K562 (cell line): Measurements from ENCODE around the gene YIPF1. TPM values are rescaled to one million over a fixed set of nuclear protein-coding genes. Genes with fewer than 3 reads are reported as not detected.

ENCODE experiments used
- ARID1B ChIP-seq: fragments of 450-650 bp; IDR thresholded peaks from 2 replicates; pipeline ENCODE4 v1.6.1; 2016; ENCODE audit warnings: antibody characterized with exemption, mild to moderate bottlenecking, inconsistent platforms
- BMI1 ChIP-seq: fragments of 150-350 bp; IDR thresholded peaks from 2 replicates; pipeline ENCODE4 v1.6.1; 2014; ENCODE audit warnings: low read length
- ESRRA ChIP-seq: fragments of 450-650 bp; IDR thresholded peaks from 2 replicates; pipeline ENCODE4 v1.6.1; 2014; ENCODE audit warnings: low read depth, mild to moderate bottlenecking, moderate library complexity, borderline replicate concordance
- FOS ChIP-seq: IDR thresholded peaks from 3 replicates; pipeline ENCODE4 v1.6.1; 2011; ENCODE audit not compliant: insufficient read length; ENCODE audit errors: extremely low read depth
- FOSL1 ChIP-seq: fragments of 200-800 bp; sonication (Bioruptor generic); conservative IDR thresholded peaks from 2 replicates; pipeline ENCODE4 v1.6.1; 2016; ENCODE audit warnings: missing genetic modification characterization, missing compliant biosample characterization
- GABPA ChIP-seq: fragments of 200-800 bp; sonication (Bioruptor generic); conservative IDR thresholded peaks from 2 replicates; pipeline ENCODE4 v1.6.1; 2016; ENCODE audit warnings: low read depth, missing genetic modification characterization, missing compliant biosample characterization
- ILF3 ChIP-seq: fragments of 450-650 bp; IDR thresholded peaks from 2 replicates; pipeline ENCODE4 v1.6.1; 2018; ENCODE audit warnings: antibody characterized with exemption, mild to moderate bottlenecking, moderate library complexity, borderline replicate concordance
- JUNB ChIP-seq: fragments of 450-650 bp; formaldehyde crosslinking; conservative IDR thresholded peaks from 2 replicates; pipeline ENCODE4 v1.4.0; 2020; ENCODE audit warnings: mild to moderate bottlenecking
- KLF6 ChIP-seq: fragments of 250-450 bp; sonication (Bioruptor Pico); IDR thresholded peaks from 2 replicates; pipeline ENCODE4 v1.4.0; 2020; ENCODE audit warnings: mild to moderate bottlenecking, moderate library complexity, borderline replicate concordance
- MXI1 ChIP-seq: IDR thresholded peaks from 2 replicates; pipeline ENCODE4 v1.6.1; 2011; ENCODE audit warnings: low read depth, mild to moderate bottlenecking, improper control_type of control experiment, low read length
- NR2C1 ChIP-seq, 2 experiments: fragments of 450-650 bp; IDR thresholded peaks; 2 replicates each; pipeline ENCODE4 v1.6.1; 2017; ENCODE audit warnings: mild to moderate bottlenecking in 2 of 2, antibody characterized with exemption in 1 of 2, inconsistent platforms in 1 of 2, missing compliant biosample characterization in 1 of 2, missing genetic modification characterization in 1 of 2
- POLR2B ChIP-seq: fragments of 450-650 bp; IDR thresholded peaks from 2 replicates; pipeline ENCODE4 v1.6.1; 2018; ENCODE audit warnings: low read depth; ENCODE audit not compliant: partially characterized antibody
- RB1 ChIP-seq: fragments of 450-650 bp; IDR thresholded peaks from 2 replicates; pipeline ENCODE4 v1.6.1; 2017; ENCODE audit warnings: low read depth, mild to moderate bottlenecking
- ZMIZ1 ChIP-seq, 2 experiments: fragments of 150-350 bp in 1 of 2; IDR thresholded peaks; 2 replicates each; pipeline ENCODE4 v1.6.1; 2012 to 2016; ENCODE audit warnings: low read depth in 2 of 2, low read length in 2 of 2, mild to moderate bottlenecking in 1 of 2, moderate library complexity in 1 of 2
- ZNF217 ChIP-seq: sonication (generic); formaldehyde crosslinking; IDR thresholded peaks from 2 replicates; pipeline ENCODE4 v1.8.0; 2022; ENCODE audit warnings: mild to moderate bottlenecking, missing genetic modification reagents
- ZNF23 ChIP-seq: fragments of 250-450 bp; sonication (Bioruptor Pico); IDR thresholded peaks from 2 replicates; pipeline ENCODE4 v1.4.0; 2020; ENCODE audit warnings: mild to moderate bottlenecking
- ZNF79 ChIP-seq: fragments of 250-450 bp; sonication (Bioruptor Pico); IDR thresholded peaks from 2 replicates; pipeline ENCODE4 v1.4.0; 2020; ENCODE audit warnings: low read depth, mild to moderate bottlenecking, moderate library complexity
- polyA plus RNA-seq, 8 experiments: library from polyadenylated mRNA; depleted of rRNA in 4 of 8; stranded (reverse) in 5 of 8; unstranded in 3 of 8; fragments of >200 nt; fragmentation: Nextera tagmentation in 2 of 8; fragmentation: Illumina TruSeq in 1 of 8; extraction: Ambion mirVana in 2 of 8; extraction: Trizol in 1 of 8; gene quantifications; 2 replicates each; pipeline versions ENCODE4 v1.2.1 to v1.2.3, GENCODE V29; 2011 to 2014; ENCODE audit warnings: inconsistent platforms in 1 of 8, missing spikeins in 1 of 8
- total RNA-seq, 7 experiments: library from RNA; depleted of rRNA in 6 of 7; stranded (reverse); fragments of >200 nt in 6 of 7; fragmentation: Illumina TruSeq in 2 of 7; extraction: Trizol in 2 of 7; gene quantifications; 2 replicates each; pipeline versions ENCODE4 v1.2.1 to v1.2.3, GENCODE V29; 2011 to 2021; ENCODE audit warnings: low replicate concordance in 1 of 7
- TF ChIP-seq, protein P1 (sequence below), 3 experiments: fragments of 200-800 bp in 1 of 3; sonication (Bioruptor generic) in 1 of 3; sonication (generic) in 1 of 3; formaldehyde crosslinking in 1 of 3; IDR thresholded peaks; 2 replicates each; pipeline versions ENCODE4 v1.6.1 to v1.8.0; 2016 to 2022; ENCODE audit warnings: mild to moderate bottlenecking in 2 of 3, missing compliant biosample characterization in 2 of 3, missing genetic modification characterization in 2 of 3, missing genetic modification reagents in 1 of 3
- TF ChIP-seq, protein P2 (sequence below): sonication (generic); formaldehyde crosslinking; IDR thresholded peaks from 2 replicates; pipeline ENCODE4 v1.8.1; 2022; ENCODE audit warnings: missing genetic modification reagents

YIPF1 gene
- total and polyA plus RNA-seq, 9 of the 15 experiments (the other 6 are each of a cell fraction or from before 2014, with no cell fraction given), result 11.5 to 37.5 (median 19.2) TPM

DNA sequence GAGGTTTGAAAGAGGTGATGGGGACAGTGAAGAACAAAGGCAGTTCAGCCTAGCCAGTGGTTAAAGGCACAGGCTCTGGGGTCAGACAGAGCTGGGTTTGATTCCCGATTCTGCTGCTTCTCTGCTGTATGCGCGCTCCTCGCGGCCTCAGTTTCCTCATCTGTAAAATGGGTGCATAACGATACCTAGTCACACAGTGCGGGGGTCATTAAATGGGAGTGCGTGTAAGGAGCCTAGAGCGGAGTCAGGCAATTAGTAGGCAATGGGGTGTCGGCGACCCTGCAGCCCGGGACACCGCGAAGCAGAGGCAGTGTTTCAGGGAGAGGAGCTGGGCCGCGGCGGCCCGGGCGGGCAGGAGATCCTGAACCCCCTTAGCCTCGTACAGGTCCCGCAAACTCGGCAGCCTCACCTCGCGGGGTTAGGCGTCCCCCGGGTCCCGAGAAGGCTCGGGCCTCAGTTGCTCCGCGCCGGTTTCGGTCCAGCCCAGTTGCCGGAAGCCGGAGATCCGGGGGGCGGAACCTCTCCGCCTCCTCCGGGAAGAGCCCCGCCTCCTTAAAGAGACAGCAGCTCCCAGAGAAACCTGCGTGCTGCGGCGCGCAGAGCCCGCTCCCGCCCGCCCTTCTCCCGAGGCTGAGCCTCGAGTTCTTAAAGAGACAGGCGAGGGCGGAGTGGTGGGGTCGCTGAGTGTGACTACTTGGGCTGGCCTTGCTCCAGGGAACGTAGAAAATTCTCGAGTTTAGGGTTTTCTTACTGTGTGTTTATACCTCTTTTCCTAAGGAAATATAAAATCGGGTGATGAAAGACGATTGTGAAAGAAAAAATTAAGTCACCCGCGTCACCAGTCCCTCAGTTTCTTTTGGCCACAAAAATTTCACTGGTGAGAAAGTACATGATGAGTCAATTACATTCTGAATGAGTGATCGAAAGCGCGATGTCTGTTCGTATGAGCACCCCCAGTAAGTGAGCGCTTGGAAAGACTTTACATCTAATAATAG, at the start of gene YIPF1 (continued):
- TF ChIP-seq ESRRA (peak; percentile 58; the same call in 1 of the 2 replicates), KLF6 (CRISPR knock-in tag) (no peak), NR2C1 (IDR thresholded peaks at IDR 0.05) (no peak), NR2C1 (tag; IDR thresholded peaks at IDR 0.05) (no peak), RB1 (no peak), FOS (no peak), FOSL1 (tag) (no peak; the same call in 1 of the 2 replicates), JUNB (CRISPR knock-in tag) (no peak), ARID1B (peak; percentile 53), ZMIZ1 (IDR thresholded peaks at IDR 0.05; ENCODE audit: low read depth in 2 of 2, low read length in 2 of 2) (no peak), ZNF79 (no peak), MXI1 (no peak), ZNF23 (no peak), ILF3 (no peak), GABPA (tag) (peak; percentile 87), ZNF217 (CRISPR knock-in tag) (no peak), BMI1 (no peak), POLR2B (peak; percentile 58)
- TF ChIP-seq, protein P1, sequence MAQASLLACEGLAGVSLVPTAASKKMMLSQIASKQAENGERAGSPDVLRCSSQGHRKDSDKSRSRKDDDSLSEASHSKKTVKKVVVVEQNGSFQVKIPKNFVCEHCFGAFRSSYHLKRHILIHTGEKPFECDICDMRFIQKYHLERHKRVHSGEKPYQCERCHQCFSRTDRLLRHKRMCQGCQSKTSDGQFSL (CRISPR knock-in tag; IDR thresholded peaks at IDR 0.05), result no peak
- TF ChIP-seq, protein P1 (tag; IDR thresholded peaks at IDR 0.05), result no peak
- TF ChIP-seq, protein P2, sequence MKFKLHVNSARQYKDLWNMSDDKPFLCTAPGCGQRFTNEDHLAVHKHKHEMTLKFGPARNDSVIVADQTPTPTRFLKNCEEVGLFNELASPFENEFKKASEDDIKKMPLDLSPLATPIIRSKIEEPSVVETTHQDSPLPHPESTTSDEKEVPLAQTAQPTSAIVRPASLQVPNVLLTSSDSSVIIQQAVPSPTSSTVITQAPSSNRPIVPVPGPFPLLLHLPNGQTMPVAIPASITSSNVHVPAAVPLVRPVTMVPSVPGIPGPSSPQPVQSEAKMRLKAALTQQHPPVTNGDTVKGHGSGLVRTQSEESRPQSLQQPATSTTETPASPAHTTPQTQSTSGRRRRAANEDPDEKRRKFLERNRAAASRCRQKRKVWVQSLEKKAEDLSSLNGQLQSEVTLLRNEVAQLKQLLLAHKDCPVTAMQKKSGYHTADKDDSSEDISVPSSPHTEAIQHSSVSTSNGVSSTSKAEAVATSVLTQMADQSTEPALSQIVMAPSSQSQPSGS (CRISPR knock-in tag), result no peak
